Embryonic facial prominence (tissue), 1 donor: ENCODE results near the gene NEMP2.

ENCODE experiments used
- DNase-seq: peaks from one replicate; pipeline ENCODE4 v3.0.0-alpha.2; 2016; ENCODE audit errors: extremely low spot score

The NEMP2 gene, protein sequence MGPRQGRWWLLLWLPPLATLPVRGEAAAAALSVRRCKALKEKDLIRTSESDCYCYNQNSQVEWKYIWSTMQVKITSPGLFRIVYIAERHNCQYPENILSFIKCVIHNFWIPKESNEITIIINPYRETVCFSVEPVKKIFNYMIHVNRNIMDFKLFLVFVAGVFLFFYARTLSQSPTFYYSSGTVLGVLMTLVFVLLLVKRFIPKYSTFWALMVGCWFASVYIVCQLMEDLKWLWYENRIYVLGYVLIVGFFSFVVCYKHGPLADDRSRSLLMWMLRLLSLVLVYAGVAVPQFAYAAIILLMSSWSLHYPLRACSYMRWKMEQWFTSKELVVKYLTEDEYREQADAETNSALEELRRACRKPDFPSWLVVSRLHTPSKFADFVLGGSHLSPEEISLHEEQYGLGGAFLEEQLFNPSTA

DNA sequence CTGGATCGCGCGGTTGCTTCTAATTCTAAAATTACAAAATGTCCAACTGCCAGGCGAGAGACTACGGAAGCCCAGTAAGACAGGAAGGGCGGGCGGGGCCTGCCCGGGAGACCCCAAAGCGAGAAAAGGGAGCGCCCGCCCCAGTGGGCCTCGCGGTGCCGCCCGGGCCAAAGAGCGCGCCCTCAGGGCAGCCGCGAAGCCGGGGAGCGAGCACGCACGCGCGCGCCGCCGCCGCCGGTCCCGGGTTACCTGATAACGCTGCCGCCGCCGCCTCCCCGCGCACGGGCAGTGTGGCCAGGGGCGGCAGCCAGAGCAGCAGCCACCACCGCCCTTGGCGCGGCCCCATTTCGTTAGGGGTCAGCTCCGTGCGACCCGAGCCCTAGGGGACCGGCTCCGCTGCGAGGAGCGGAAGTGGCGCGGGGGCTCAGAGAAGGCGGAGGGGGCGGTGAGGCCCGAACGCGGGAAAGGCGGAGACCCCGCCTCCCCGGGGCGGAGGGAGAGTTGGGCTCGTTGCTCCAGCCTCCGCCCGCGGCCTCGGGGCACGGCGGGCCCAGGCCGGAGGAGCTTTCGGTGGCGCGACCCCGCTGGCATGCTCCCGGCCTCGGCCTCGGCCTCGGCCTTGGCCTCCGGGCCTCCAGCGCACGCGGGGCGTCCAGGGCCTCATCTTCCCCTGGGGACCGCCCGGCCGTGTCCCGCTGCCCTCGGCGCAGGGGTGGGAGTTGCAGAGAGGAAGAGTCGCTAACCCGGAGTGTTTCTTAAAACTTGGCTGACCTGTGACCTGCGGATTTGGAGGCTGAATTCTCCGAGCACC lies at the start of gene NEMP2:
Gene NEMP2 (minus strand): TSS at position 413 of the 811 bp plus-strand sequence. CDS start 67 bp downstream, at position 346.
- peak; percentile 26 for DNase-seq

DNA sequence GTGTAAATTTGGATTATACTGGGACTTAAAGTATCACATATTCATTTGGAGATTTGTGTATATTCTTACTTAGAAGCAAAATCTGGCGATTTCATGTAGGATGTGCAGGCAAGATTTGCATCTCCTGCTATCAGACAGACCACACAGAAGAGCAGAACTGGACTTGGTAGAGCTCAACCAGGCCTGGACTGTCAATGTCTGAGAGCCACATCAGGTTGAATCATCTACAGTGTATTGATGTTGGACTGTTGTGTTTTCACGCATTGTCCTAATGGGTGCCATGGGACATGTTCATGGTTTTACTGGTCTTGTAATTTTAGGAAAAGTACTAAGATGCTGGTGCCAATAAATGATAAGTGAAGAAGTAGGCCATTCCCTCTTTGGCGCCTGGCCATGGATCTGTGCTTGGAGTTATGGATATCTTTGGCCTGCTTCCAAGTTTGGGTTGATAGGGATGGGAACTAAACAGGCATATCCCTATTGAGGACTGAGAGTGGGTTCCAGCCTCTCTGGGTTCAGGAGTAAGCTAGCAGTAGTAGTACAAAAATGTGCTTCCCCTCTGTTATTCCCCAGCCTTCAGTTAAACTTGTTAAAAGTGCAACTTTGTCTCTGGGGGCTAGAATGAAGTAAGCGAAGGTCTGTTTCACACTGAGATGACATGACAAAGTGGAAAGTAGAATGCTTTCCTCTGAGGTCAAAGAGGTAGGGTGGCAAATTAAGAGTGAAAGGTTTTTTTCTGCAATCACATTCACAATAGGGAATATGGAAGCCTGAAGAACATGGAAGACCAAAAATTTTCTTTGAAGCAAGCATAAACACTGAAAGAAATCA lies 49.2 kb upstream of the NEMP2 start:
- no peak for DNase-seq

DNA sequence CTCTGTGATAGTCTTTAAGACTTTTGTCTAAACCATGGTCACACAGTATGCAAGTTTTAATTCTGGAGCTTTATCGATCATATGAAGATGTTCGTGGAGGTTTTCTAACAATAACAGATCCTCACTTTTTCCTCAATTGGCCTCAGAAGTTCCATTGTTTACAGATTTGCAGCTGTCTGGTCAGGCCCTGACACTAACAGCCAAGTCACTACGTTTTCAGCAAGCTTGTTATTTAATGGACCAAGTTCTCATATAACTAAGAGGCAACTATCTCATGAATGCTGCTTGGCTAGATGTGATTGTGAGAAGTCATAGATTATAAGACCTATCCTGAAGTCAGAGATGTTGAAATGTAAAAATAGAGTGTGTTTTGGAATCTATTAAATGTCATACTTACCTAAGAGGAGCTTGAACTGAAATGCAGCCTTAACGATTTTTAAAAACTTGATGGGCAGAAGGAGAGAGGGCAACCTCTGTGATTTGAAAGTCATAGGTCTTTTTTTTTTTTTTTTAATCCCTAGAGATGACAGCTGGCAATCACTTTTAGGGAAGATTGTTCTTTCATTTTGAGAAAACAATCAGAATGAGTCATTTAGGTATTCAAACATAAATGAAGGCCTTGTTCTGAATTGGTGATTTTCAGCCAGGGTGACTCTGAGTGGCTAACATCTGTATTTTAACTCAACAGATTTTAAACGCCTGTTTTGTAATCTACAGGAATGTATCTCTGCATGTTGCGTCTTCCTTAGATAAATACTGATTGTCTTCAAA lies 48.4 kb upstream of the NEMP2 start:
- DNase-seq, result no peak

DNA sequence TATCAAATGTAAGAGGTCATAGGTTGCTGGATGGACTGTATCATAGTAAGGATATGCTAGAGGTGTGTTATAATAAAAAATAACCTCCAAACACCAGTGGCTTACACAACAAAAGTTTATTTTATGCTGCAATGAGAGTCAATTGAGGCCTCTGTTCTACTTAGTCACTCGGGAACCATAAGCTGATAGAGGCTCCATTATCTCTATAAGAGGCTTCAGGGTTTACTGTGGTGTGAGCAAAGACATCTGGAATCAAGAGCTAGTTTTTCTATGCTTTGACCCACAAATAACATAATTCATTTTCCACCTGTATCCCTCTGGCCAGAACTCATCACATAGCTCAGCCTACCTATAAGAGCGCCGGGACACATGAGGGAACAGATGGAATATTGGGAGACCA lies 47.5 kb upstream of the NEMP2 start:
- DNase-seq, result no peak

DNA sequence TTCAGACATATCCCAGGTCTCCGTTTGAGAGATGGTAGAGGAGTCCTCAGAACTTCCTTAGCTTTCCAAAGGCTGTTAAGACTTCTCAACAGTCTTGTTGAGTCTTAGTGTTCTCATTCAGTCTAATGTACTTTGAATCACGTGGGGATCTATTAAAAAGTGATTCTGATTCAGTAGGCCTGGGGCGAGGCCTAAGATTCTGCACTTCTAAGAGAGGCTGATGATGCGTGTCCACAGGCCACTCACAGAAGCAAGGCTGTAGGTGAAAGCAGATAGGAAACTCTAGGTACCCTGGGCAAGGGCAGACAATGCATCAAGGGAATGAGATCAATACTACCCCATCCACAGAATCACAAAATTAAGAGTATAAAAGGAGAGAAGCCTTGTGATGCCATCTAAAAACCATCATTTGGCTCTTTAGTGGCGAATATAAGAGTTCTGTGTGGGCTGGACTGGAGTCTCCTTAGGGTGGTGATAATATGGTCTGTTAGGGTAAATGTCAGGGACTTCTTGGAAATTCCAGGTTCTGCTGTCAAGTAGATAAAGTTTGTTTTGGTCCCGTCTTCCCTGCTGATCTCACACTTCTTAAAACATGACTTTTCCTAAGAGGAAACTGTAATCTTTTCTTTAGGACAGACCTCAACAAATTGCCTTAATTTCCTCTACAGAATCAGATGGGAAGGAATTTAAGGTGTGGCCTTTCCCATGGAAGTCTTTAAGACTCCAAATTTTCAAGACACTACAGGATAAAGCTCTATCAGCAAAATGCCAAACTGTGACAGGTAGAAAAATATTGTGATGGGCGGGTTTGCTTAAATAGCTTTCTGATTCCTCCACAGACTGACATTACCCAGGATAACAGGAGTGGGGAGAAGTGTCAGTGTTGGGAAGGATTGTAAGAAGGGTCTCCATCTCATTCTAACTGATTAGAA lies 45.7 kb upstream of the NEMP2 start:
- DNase-seq, result no peak

DNA sequence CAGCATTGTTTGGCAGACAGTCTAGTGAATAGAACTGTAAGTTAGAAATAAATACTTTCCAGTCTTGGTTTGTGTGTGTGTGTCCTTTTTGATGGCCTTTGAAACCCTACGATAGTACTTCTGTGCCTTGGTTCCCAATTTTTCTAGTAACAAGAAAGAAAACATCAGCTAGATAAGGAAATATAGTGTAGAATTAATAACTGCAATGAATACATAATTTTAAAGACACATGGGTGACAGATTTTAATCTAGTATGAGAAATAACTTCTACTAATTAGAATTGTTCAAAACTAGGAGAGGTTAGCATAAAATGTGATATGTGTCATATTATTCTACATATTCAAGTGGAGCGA lies 44.5 kb upstream of the NEMP2 start:
- DNase-seq, result no peak

DNA sequence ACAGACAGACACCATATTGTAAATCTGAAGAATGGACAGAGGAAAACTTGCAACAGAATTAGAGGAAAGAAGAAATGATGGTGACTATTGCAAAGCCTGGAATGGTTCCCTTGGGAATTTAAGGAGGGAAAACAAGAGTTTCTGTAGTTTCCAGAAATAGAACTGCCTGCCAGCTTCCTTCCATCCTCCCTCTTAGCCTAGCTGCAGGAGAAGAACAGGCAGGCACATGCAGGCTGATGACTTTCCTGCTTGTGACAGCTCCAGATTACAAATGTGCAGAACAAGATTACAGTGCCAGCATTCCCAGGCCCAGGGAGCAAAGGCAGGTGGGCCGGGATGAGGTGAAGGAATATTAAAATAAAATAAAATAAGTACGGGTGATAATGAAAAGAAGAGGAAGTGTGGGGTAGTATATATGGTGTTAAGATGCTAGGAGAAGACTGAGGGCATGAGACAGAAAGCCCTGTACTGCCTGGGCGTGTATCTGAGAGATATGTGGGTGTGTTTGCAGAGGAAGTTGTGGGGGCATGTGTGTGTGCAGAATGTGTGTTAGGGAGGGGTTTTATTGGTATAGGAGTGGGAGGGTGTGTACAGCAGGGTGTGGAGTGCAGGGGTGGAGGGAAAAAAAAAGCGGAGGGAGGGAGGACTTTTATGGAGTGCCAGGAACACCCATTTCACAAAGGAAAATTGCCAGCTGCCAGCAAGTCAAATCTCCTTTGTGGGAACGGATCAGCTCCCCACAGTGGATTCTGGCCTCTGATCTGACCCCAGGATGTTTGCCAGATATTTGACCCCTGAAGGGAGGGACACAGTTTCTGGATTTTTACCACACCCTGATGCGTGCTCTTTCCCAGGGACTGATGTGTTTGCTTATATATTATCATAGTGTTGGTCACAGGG lies 43.9 kb upstream of the NEMP2 start:
- no peak for DNase-seq

DNA sequence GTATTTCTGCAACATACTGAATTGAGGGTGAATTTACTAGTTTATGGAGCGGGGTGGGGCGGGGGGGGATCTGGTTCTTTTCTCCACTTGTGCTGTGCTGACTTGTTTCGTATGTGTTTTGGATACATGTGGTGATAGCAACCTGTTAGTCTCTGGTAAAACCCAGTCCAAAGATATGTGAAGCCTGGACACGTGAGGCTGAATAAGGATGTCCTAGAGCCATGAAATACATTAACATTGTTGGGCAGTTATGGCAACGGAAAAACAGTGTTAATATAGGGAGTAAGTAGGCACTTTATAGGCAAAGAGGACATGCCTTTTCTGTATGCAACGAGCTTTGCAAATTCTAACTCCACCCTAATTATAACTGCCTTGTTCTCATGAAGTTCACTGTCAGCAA lies 42.1 kb upstream of the NEMP2 start:
- DNase-seq, result no peak

DNA sequence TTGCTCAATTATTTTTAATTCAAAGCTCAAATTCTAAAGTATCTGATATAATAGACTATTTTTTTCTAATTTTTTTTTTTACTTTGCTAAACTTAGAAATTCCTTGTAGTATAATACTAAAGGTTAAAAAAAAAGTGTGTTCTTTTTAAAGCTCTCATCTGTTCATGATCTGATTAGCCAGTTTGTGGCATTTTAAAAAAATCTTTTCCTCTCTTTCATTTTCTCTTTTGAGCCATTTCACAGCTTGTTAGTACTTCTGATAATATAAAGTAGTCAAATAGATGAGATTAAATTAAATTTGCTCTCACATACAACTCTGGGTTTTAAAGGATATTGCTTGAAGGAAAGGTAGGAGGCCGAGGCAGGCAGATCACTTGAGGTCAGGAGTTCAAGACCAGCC lies 40.7 kb upstream of the NEMP2 start:
- no peak for DNase-seq

DNA sequence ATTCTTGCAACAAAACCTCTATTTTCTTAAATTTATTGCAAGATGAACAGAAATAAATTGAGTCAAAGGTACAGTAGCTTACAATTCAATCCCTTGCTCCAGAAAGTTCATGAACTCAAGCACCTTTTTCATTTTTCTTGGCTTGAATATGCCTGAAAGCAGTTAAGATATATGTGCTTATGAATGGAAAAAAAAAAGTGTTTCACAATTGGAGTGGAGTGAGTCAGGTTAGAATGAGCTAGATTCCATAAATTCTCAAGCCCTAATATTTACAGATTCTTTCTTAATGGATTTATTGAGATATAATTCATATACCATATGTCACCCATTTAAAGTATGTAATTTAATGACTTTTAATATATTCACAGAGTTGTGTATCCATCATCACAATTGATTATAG lies 39.6 kb upstream of the NEMP2 start:
- no peak for DNase-seq

DNA sequence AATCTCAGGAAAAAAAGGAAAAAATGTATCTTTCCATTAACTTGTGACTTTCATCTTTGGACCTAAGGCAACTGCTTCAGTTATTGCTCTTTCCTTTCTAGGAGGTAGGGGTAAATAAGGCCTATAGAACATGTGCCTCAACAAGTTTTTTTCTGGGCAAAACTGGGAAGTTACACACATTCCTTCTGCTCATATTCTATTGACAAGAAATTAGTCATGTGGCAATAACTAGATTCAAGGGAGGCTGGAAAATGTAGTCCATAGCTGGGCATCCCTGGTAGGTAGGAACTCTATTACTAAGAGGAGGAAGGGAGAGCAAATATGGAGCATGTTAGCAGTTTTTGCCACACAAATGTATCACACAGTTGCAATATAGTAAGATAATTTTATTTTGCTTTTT lies 37.7 kb upstream of the NEMP2 start:
- no peak for DNase-seq

DNA sequence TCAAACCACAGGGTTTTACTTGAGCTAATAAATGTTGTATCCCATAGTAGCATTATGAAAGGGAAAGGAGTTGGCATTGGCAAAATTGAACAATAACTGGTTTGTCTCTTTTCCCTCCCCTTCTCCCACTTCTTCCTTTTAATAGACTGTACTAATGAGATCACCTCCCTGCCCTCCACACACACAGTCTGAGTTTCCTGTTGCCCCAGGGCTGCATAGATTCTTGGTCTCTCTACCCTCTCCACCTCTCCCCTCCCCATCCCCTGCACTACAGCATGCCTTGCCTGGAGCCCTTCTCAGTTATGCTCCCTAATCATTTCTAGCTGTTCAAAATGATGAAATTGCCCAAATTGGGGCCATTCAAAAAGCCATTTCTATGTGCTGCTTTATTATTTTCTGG lies 37.2 kb upstream of the NEMP2 start:
- no peak for DNase-seq

DNA sequence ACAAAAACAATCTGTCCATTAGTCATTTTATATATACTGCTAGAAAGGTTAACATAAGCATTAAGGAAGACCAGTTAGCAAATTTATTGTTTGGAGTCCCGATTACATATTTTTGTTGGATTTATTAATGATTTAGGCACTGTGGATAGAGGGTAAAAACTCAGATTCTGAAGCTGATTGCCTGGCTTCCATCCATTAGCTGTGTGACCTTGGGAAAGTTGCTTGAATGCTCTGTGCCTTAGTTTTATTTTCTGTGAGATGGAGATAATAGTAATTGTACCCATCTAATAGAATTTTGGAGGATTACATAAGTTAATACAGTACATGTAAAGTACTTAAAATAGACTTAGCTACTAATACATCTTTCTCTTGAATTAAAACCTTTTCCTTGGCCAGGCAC lies 36.3 kb upstream of the NEMP2 start:
- DNase-seq, result no peak

DNA sequence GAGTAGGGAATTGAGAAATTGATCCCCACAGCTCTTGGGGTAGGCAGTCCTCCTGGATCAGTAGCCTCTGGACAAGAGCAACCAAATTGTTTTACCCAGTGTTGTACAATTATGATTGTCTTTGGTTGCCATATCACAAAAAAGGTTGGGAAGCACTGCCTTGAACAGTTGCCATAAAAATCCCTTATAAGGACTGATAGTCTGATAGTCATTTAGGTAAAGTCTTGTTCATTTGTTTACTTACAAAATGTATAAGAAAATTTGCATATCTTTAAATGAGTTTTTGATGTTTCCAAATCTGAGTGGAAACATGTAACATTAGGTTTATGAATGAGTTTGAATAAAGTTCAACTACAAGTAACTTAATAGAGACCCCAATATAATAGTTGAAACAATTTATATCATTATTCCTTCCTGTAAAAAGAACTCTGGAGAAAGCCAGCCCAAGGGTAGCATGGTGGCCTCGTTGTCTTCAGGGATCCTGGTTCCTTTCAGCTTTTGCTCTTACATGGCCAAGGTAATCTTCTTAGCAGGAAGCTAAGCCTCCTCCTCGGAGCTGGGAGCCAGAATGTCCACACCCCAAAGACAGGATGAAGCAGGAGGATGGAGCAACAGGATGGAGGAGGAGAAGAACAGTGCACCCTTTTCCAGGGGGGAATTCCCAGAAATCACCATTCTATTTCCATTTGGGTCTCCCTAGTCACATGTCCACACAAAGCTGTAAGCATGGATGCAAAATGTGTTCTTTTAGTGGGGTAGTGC lies 35.7 kb upstream of the NEMP2 start:
- DNase-seq, result no peak

DNA sequence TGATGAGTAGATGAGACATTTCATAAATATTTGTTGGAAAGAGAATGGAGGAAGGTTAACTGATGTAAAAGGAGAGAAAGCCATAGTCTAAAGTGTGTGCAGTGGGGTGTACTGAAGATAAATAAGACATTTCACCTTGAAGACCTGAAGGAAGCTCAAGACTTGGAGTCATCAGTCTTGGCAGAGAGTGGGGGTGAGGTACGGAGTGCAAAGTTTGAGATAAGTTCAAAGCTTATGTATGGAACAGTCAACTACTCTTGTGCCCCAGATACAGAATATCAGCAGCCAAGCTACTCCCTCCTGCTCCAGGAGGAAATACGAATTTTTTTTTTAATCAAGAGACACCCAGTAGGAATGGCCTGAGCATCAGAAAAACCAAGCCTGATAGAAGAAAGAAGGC lies 30.3 kb upstream of the NEMP2 start:
- DNase-seq, result no peak

DNA sequence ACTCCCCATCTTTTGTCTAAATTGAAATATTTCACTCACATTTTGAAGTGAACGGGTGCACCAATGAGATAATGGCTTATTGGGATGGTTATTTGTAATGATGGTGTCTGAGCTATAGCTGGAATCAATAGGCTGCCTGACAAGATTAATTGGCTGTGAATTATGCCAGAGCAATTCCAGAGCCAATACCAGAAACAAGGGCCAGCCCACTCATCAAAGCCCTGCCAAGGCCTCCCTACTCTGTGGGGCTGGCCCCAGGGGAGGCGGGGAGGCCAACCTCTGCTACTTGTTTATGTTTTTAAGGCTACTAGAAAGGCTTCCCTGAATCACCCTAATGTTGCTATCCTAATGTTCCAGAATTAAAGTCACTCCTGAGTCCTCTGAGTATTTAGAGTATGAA lies 29.1 kb upstream of the NEMP2 start:
- no peak for DNase-seq

DNA sequence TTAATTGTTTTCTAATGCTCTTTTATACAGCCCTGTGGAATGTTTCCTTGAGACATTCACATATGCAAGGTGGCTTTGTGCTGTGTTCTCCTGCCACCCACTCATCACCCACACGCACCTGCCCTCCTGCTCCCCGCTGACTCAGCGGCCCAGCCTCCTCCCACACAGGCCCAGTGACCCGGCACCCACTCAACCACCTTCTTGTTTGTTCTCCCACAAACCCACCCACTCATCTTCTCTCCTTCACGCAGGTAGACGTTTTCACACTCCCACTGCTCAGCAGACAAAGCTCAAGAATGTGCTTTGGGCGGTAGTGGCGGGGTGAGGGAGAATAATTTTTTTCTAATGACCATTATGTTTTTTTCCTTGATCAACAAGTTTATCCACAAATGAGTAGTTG lies 28.6 kb upstream of the NEMP2 start:
- no peak for DNase-seq

DNA sequence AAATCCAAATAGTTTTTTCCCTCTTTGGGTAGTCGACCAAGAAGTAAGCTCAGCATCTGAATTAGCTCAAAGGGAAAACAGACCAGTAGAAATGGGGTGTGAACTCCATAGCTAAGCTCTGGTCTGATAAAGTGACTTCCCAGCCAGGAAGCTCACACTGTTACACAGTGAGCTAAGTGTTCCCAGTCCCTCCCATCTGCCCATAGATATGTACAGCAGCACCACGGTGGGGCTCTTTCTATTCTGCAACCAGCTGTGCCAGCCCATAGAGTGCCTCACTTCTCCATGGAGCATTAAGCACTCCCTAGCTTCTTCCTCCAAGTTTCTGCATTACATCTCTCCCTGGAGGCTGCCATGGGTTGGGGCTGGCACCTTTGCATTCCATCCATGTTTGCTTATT lies 27.6 kb upstream of the NEMP2 start:
- DNase-seq, result no peak

DNA sequence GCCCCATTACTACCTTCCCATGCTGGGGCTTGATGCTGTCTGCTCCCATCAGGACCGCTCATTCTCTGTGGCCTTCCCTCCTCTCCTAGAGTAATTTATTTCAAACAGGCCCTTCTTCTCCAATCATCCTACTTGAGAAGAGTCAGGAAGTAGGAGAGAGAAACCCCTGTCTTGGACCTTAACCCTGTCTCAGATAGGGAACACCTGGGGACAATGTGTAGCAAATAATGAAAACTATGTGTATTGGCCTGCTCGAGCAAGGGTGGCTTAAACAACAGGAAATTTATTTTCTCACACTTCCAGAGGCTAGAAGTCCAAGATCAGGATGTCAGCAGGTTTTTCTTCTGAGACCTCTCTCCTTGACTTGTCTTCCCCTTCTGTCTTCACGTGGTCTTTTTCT lies 26.6 kb upstream of the NEMP2 start:
- no peak for DNase-seq
